D721Med (cell line): ENCODE measurements around the gene TBC1D7.

Experiments
- DNase-seq: peaks from one replicate; pipeline ENCODE4 v3.0.0; 2011; ENCODE audit warnings: low spot score; ENCODE audit not compliant: insufficient read length
- FAIRE-seq: peaks from 2 replicates; lab custom pipeline; 2011; peaks lifted over from hg19 to GRCh38; lab: Jason Lieb, UNC
- TF ChIP-seq, protein P1 (sequence below): IDR thresholded peaks from 2 replicates; pipeline ENCODE4 v1.5.1; 2012; ENCODE audit warnings: mild to moderate bottlenecking, control low read depth; ENCODE audit not compliant: insufficient read depth; ENCODE audit errors: missing control alignments

TBC1D7 gene

DNA sequence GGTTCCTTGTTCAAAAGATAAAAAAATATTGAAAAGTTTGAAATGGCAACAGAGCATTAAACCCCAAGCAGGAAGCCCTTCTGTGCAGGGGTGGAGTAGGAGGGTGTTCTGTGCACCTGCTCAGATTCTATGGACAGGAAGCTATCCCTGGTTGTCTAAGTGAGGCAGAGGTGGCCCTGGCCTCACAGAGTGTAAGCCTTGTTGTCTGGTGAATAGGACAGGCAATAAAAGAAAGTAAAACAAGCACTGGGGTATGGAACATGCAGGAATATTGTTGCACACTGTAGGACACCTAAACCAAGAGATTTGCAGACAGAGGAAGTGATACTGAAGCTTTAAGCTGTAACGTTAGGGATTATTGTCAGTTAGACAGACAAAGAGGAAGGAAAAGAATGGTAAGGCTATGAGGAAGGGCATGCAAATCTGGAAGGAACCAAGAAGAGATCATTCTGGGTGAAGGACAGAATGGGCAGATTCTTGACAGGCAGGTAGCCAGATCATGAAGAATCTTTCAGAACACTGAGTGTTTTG is 66.8 kb downstream of the TBC1D7 start:
- FAIRE-seq: no peak
- DNase-seq: no peak
- TF ChIP-seq, protein P1, sequence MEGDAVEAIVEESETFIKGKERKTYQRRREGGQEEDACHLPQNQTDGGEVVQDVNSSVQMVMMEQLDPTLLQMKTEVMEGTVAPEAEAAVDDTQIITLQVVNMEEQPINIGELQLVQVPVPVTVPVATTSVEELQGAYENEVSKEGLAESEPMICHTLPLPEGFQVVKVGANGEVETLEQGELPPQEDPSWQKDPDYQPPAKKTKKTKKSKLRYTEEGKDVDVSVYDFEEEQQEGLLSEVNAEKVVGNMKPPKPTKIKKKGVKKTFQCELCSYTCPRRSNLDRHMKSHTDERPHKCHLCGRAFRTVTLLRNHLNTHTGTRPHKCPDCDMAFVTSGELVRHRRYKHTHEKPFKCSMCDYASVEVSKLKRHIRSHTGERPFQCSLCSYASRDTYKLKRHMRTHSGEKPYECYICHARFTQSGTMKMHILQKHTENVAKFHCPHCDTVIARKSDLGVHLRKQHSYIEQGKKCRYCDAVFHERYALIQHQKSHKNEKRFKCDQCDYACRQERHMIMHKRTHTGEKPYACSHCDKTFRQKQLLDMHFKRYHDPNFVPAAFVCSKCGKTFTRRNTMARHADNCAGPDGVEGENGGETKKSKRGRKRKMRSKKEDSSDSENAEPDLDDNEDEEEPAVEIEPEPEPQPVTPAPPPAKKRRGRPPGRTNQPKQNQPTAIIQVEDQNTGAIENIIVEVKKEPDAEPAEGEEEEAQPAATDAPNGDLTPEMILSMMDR: no peak

DNA sequence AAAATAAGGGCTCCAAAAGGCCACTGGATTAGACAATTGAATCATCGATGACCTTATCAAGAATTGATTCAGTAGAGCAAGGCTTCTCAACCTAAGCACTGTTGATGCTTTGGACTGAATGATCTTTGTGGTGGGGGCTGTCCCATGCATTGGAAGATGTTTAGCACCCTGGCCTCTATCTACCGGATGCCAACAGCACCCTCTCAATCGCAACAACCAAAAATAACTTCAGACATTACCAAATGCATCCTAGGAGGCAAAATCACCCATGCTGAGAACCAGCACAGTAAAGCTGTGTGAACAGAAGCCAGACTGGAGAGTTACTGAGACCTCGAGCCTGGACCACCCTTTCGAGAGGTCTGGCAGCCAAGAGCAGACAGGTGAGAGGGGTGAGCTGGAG is 67.5 kb downstream of the TBC1D7 start:
- DNase-seq: no peak
- no peak for FAIRE-seq
- TF ChIP-seq, protein P1: no peak

DNA sequence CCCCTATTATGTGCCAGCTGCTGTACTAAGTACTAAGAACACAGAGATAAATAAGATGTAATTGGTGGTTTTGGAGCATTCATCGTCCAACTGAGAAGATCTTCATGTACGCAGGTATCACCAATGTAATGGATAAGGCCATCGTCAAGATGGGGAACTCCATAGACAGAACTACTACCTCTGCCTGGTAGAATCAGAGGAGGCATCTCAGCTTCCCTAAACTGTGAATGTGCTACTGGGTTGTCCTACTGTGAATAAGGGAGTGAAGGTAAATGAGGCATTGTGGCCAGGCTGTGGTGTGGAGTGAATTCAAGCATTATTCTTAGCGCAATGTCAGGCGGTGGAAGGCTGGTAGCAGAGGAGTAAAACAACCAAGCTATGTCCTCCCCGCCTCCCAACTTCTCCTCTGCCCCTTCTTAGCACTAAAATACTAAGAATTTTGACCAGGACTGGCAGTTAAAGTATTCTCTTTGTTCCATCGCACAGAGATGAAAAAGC is 68.2 kb downstream of the TBC1D7 start:
- no peak for FAIRE-seq
- DNase-seq: no peak
- TF ChIP-seq, protein P1: no peak

DNA sequence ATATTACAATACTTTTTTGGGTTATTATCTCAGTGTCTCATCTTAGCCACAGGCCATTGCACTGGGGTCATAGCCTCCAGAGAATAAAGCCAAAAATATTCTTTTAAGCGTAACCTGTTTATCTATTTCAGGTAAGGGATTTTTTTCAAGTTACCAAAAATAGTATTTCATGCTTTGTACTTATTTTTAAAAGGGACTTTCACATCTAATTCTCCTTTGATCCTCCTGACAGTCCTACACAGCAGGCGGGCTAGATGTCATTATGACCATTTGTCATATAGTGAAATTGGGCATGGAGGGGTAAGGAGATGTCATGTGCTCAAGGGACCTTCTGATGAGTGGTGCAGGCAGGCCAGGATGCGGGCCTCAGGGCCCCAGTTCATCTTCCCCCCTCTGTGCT is 68.9 kb downstream of the TBC1D7 start:
- FAIRE-seq (no peak), DNase-seq (no peak)
- TF ChIP-seq, protein P1: no peak

DNA sequence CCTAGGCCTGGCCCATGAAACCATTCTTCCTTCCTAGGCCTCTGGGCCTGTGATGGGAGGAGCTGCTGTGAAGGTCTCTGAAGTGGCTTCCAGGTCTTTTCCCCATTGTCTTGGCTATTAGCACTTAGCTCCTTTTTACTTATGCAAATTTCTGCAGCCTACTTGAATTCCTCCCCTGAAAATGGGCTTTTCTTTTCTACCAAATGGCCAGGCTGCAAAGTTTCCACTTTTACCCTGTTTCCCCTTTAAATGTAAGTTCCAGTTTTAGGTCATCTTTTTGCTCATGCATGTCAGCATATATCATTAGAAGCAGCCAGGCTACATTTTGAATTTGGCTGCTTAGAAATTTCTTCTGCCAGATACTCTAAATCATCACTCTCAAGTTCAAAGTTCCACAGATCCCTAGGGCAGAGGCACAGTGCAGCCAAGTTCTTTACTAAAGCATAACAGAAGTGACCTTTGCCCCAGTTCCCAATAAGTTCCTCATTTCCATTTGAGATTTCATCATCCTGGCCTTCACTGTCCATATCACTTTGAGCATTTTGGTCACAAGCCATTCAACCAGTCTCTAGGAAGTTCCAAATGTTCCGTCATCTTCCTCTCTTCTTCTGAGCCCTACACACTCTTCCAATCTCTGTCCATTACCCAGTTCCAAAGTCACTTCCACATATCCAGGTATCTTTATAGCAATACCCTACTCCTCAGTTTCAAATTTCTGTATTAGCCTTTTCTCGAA is 71.9 kb downstream of the TBC1D7 start:
- FAIRE-seq: no peak
- TF ChIP-seq, protein P1: no peak
- DNase-seq: no peak
